ENCODE measurements around the gene ATP23. TPM values are rescaled to one million over a fixed set of nuclear protein-coding genes. Genes with fewer than 3 reads are reported as not detected.

Gene ATP23
- total RNA-seq, 1 donor from 2014 or later = 31.9 TPM

- H3K36me3 ChIP-seq = no peaks in the 10 kb centered on the region
- no peaks in the 10 kb centered on the region for H3K9me3 ChIP-seq
- intact Hi-C loops (cut with DNase I) = no loop called here
- H3K4me1 ChIP-seq = no peaks in the 10 kb centered on the region
- H3K27ac ChIP-seq = no peak overlapping the region
- no peaks in the 10 kb centered on the region for H3K27me3 ChIP-seq
- TF ChIP-seq CTCF (IDR thresholded peaks at IDR 0.05) (no peak), POLR2AphosphoS5 (IDR thresholded peaks at IDR 0.05; ENCODE audit: insufficient read depth in 1 of 2, low read depth in 1 of 2) (no peak), POLR2A (IDR thresholded peaks at IDR 0.05) (no peak)
- DNase-seq (ENCODE audit: extremely low spot score in 2 of 2) = no peak
- H3K4me3 ChIP-seq = no peak overlapping the region
Measured at GRCh38 chr12:57907281-57907680, 34.1 kb upstream of the ATP23 start.

- intact Hi-C loops (cut with DNase I) = no loop called here
- no peaks in the 10 kb centered on the region for H3K36me3 ChIP-seq
- H3K9me3 ChIP-seq = no peaks in the 10 kb centered on the region
- H3K4me3 ChIP-seq = no peak overlapping the region
- H3K4me1 ChIP-seq = no peaks in the 10 kb centered on the region
- no peaks in the 10 kb centered on the region for H3K27me3 ChIP-seq
- H3K27ac ChIP-seq = no peak overlapping the region
- no peak for DNase-seq (ENCODE audit: extremely low spot score in 2 of 2)
- TF ChIP-seq POLR2AphosphoS5 (IDR thresholded peaks at IDR 0.05; ENCODE audit: insufficient read depth in 1 of 2, low read depth in 1 of 2) (no peak), CTCF (IDR thresholded peaks at IDR 0.05) (no peak), POLR2A (IDR thresholded peaks at IDR 0.05) (no peak)
Measured at GRCh38 chr12:57908511-57908910, 32.9 kb upstream of the ATP23 start.

GRCh38 chr12:57909056-57909455 lies 32.3 kb upstream of the ATP23 start:
- Histone ChIP-seq H3K9me3 (no peaks in the 10 kb centered on the region), H3K27me3 (no peaks in the 10 kb centered on the region), H3K27ac (no peak overlapping the region), H3K36me3 (no peaks in the 10 kb centered on the region), H3K4me3 (no peak overlapping the region), H3K4me1 (no peaks in the 10 kb centered on the region)
- TF ChIP-seq CTCF (IDR thresholded peaks at IDR 0.05) = no peak
- TF ChIP-seq POLR2AphosphoS5 (IDR thresholded peaks at IDR 0.05; ENCODE audit: insufficient read depth in 1 of 2, low read depth in 1 of 2) = no peak
- TF ChIP-seq POLR2A (IDR thresholded peaks at IDR 0.05) = no peak
- no peak for DNase-seq (ENCODE audit: extremely low spot score in 2 of 2)
- intact Hi-C loops (cut with DNase I) = no loop called here

GRCh38 chr12:57909611-57910010 lies 31.8 kb upstream of the ATP23 start:
- no peaks in the 10 kb centered on the region for H3K27me3 ChIP-seq
- intact Hi-C loops (cut with DNase I) = no loop called here
- H3K4me1 ChIP-seq = no peaks in the 10 kb centered on the region
- H3K27ac ChIP-seq = no peak overlapping the region
- H3K9me3 ChIP-seq = no peaks in the 10 kb centered on the region
- H3K36me3 ChIP-seq = no peaks in the 10 kb centered on the region
- TF ChIP-seq POLR2A (IDR thresholded peaks at IDR 0.05) (no peak), POLR2AphosphoS5 (IDR thresholded peaks at IDR 0.05; ENCODE audit: insufficient read depth in 1 of 2, low read depth in 1 of 2) (no peak), CTCF (IDR thresholded peaks at IDR 0.05) (no peak)
- DNase-seq (ENCODE audit: extremely low spot score in 2 of 2) = no peak
- no peak overlapping the region for H3K4me3 ChIP-seq

GRCh38 chr12:57918147-57918546 lies 23.2 kb upstream of the ATP23 start:
- Histone ChIP-seq H3K27ac (no peak overlapping the region), H3K27me3 (no peaks in the 10 kb centered on the region), H3K4me3 (no peak overlapping the region), H3K36me3 (no peaks in the 10 kb centered on the region), H3K9me3 (no peaks in the 10 kb centered on the region), H3K4me1 (no peaks in the 10 kb centered on the region)
- DNase-seq (ENCODE audit: extremely low spot score in 2 of 2) = no peak
- TF ChIP-seq POLR2AphosphoS5 (IDR thresholded peaks at IDR 0.05; ENCODE audit: insufficient read depth in 1 of 2, low read depth in 1 of 2) (no peak), CTCF (IDR thresholded peaks at IDR 0.05) (no peak), POLR2A (IDR thresholded peaks at IDR 0.05) (no peak)
- intact Hi-C loops (cut with DNase I) = no loop called here

All from vagina (tissue), 2 donors.